ENCODE measurements around the gene TSFM. TPM values are rescaled to one million over a fixed set of nuclear protein-coding genes. Genes with fewer than 3 reads are reported as not detected.

Gene TSFM
- total and polyA plus RNA-seq, 9 of the 15 experiments (the other 6 are each of a cell fraction or from before 2014, with no cell fraction given), result 44.6 to 198 (median 60.2) TPM

DNA sequence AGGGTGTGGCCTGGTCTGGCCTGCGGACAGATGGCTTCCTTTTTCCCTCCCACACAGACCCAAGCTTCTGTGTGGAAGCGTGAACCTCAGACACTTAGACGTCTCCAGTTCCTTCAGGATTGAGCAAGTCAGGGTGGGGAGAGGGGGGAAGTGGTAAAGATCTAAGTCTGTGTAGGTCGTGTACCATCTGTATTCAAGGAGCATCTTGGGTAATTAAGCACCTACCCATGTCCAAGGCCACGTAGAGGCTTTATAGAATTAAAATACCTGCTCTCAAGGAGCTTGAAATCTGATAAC is 34.2 kb downstream of the TSFM start (continued):
- TF ChIP-seq CC2D1A (IDR thresholded peaks at IDR 0.05) (no peak), NR3C1 (CRISPR knock-in tag; IDR thresholded peaks at IDR 0.05) (no peak), ARNT (IDR thresholded peaks at IDR 0.05) (no peak), E2F3 (CRISPR knock-in tag; IDR thresholded peaks at IDR 0.05) (no peak), TAF15 (IDR thresholded peaks at IDR 0.05; ENCODE audit: low read depth, low read length) (no peak), KLF6 (CRISPR knock-in tag; IDR thresholded peaks at IDR 0.05; ENCODE audit: borderline replicate concordance) (0 out of 2 replicates have a peak, but pooled peaks have one; percentile 34), HIVEP1 (CRISPR knock-in tag; IDR thresholded peaks at IDR 0.05) (no peak), ZNF24 (IDR thresholded peaks at IDR 0.05) (no peak), JUN (IDR thresholded peaks at IDR 0.05; ENCODE audit: borderline replicate concordance, low read depth, low read length) (no peak), JUN (CRISPR knock-in tag; IDR thresholded peaks at IDR 0.05; ENCODE audit: borderline replicate concordance) (no peak), SMAD4 (CRISPR knock-in tag; conservative IDR thresholded peaks at IDR 0.05) (peak; percentile 69), HCFC1 (IDR thresholded peaks at IDR 0.05; ENCODE audit: low read depth, low read length) (no peak), PCBP1 (IDR thresholded peaks at IDR 0.05; ENCODE audit: low read depth, low read length, poor library complexity, severe bottlenecking) (no peak), DPF2 (IDR thresholded peaks at IDR 0.05) (no peak; the same call in none of the 2 replicates), SREBF2 (CRISPR knock-in tag; IDR thresholded peaks at IDR 0.05) (no peak), ZNF282 (CRISPR knock-in tag; IDR thresholded peaks at IDR 0.05) (no peak), MYBL2 (IDR thresholded peaks at IDR 0.05; ENCODE audit: low read depth) (no peak), MYBL2 (CRISPR knock-in tag; IDR thresholded peaks at IDR 0.05; ENCODE audit: borderline replicate concordance) (no peak)
- TF ChIP-seq, protein P1, sequence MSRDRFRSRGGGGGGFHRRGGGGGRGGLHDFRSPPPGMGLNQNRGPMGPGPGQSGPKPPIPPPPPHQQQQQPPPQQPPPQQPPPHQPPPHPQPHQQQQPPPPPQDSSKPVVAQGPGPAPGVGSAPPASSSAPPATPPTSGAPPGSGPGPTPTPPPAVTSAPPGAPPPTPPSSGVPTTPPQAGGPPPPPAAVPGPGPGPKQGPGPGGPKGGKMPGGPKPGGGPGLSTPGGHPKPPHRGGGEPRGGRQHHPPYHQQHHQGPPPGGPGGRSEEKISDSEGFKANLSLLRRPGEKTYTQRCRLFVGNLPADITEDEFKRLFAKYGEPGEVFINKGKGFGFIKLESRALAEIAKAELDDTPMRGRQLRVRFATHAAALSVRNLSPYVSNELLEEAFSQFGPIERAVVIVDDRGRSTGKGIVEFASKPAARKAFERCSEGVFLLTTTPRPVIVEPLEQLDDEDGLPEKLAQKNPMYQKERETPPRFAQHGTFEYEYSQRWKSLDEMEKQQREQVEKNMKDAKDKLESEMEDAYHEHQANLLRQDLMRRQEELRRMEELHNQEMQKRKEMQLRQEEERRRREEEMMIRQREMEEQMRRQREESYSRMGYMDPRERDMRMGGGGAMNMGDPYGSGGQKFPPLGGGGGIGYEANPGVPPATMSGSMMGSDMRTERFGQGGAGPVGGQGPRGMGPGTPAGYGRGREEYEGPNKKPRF (IDR thresholded peaks at IDR 0.05; ENCODE audit: low read depth, low read length), result no peak
- TF ChIP-seq, protein P2, sequence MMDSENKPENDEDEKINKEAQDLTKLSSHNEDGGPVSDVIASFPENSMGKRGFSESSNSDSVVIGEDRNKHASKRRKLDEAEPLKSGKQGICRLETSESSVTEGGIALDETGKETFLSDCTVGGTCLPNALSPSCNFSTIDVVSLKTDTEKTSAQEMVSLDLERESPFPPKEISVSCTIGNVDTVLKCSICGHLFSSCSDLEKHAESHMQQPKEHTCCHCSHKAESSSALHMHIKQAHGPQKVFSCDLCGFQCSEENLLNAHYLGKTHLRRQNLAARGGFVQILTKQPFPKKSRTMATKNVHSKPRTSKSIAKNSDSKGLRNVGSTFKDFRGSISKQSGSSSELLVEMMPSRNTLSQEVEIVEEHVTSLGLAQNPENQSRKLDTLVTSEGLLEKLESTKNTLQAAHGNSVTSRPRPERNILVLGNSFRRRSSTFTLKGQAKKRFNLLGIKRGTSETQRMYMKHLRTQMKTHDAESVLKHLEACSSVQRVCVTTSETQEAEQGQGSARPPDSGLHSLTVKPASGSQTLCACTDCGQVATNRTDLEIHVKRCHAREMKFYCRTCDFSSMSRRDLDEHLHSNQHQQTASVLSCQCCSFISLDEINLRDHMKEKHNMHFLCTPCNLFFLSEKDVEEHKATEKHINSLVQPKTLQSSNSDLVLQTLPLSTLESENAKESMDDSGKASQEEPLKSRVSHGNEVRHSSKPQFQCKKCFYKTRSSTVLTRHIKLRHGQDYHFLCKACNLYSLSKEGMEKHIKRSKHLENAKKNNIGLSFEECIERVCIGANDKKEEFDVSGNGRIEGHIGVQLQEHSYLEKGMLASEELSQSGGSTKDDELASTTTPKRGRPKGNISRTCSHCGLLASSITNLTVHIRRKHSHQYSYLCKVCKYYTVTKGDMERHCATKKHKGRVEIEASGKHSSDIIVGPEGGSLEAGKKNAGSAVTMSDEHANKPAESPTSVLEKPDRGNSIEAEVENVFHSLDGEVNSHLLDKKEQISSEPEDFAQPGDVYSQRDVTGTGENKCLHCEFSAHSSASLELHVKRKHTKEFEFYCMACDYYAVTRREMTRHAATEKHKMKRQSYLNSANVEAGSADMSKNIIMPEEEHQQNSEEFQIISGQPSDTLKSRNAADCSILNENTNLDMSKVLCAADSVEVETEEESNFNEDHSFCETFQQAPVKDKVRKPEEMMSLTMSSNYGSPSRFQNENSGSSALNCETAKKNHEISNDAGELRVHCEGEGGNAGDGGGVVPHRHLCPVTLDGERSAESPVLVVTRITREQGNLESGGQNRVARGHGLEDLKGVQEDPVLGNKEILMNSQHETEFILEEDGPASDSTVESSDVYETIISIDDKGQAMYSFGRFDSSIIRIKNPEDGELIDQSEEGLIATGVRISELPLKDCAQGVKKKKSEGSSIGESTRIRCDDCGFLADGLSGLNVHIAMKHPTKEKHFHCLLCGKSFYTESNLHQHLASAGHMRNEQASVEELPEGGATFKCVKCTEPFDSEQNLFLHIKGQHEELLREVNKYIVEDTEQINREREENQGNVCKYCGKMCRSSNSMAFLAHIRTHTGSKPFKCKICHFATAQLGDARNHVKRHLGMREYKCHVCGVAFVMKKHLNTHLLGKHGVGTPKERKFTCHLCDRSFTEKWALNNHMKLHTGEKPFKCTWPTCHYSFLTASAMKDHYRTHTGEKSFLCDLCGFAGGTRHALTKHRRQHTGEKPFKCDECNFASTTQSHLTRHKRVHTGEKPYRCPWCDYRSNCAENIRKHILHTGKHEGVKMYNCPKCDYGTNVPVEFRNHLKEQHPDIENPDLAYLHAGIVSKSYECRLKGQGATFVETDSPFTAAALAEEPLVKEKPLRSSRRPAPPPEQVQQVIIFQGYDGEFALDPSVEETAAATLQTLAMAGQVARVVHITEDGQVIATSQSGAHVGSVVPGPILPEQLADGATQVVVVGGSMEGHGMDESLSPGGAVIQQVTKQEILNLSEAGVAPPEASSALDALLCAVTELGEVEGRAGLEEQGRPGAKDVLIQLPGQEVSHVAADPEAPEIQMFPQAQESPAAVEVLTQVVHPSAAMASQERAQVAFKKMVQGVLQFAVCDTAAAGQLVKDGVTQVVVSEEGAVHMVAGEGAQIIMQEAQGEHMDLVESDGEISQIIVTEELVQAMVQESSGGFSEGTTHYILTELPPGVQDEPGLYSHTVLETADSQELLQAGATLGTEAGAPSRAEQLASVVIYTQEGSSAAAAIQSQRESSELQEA (IDR thresholded peaks at IDR 0.05; ENCODE audit: low read depth), result no peak
- TF ChIP-seq, protein P3, sequence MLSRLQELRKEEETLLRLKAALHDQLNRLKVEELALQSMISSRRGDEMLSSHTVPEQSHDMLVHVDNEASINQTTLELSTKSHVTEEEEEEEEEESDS (CRISPR knock-in tag; IDR thresholded peaks at IDR 0.05), result no peak

Data from K562 (cell line).